GM11168 (cell line): ENCODE measurements around the gene RELN.

Experiments used
- in situ Hi-C: fragments of 300-500 bp; cut with MboI; formaldehyde crosslinking; loops from one replicate; pipeline ENCODE4 v1.12.0; 2022; ENCODE audit warnings: low sequenced_read_pairs; ENCODE audit not compliant: unreplicated experiment

RELN gene

DNA sequence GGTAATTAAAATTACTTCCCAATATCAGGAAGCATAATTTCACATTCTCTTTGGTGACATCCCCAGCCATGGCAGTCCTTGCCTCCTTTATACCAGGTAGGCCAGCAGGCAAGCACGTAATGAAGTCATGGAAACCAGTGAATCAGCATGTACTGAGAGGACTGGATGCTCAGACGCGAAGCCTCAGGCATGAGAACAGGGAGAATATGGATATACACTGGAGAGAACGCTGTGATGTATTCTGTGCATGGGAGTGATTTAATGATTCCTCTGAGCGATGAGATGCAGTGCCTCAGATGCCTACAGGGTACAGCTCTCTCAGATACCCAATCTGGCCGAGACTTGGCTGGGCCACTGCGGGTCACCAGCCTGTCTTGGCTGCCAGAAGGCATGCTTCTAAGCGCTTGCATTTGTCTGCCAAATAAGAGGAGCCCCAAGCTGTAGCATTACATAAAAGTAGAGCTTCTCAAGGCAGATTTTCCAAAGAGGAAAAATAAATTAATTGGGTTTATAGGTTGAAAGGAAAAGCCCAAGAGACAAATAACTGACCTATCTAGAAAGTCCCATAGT, 238.1 kb downstream of the RELN start:
- in situ Hi-C loops: no loop called here

- in situ Hi-C loops: no loop called here
Measured at GRCh38 chr7:103748680-103749079, 240.8 kb downstream of the RELN start.

GRCh38 chr7:103735377-103735776, 254.1 kb downstream of the RELN start:
- in situ Hi-C loops: no loop called here

- in situ Hi-C loops: no loop called here
Measured at GRCh38 chr7:103731169-103731568, 258.3 kb downstream of the RELN start.

- in situ Hi-C loops: no loop called here
Measured at GRCh38 chr7:103729026-103729425, 260.4 kb downstream of the RELN start.

GRCh38 chr7:103727982-103728610, 261.4 kb downstream of the RELN start:
- in situ Hi-C loops: no loop called here

DNA sequence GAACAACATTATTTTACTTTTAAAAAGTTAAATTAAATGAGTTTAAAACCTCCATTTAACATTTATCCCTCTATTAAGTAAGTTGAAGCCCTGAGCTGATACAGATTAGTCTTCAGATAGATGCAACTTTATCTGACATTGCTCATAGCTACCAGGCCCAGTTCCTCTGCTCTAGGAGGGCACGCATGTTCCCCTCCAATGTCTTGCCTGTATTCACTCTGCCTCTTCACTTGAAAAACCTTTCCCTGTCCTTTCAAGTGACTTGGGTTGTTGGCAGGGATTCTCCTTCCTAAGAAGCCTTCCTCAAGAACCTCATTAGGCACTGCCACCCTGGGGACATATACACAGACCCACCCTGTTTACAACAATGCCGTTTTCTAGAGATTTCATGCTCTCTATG, 270.4 kb downstream of the RELN start:
- in situ Hi-C loops: no loop called here

DNA sequence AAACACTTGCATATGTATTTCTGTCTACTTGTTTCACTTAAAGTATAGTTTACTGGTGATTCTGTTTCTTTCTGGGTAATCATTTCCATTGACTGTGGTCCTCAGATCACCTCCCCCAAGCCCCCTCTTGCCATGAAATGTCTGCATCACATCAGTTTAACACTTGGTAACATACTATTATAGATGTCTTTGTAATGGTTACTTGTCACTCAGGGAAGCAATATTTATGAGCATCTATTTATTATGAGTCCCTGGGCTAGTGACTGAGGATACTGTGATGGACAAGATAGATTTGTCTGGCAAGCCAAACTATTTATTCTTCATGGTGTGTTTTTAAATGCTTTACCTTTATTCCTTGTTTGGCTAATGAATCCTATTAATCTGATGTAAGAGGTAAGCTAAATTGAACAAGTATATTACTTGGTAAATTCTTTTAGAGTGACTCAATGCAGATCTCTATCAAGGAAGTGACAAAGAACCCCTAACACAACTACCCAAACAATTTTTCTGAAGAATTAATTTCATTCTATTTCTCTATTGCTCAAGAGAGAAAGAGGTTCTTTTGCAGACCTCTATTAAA, 270.9 kb downstream of the RELN start:
- in situ Hi-C loops: no loop called here

DNA sequence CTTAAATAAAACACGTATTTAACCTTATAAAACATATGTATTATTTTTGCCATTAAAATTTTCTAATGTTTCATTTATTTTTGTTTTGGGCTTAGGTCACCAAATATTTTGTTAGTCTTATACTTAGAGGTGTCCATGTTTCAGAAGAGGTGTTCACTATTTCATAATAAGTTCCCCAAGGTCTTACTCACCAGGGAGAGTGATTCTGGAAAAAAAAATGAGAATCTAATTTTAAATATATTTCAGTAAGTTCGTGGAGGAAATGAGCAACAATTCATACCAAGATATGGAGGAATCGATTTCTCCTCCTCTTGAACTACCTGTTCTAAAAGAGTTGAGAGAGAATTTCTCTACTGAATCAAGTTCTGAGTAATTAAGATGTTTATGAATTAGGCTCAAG, 271.9 kb downstream of the RELN start:
- in situ Hi-C loops: no loop called here

DNA sequence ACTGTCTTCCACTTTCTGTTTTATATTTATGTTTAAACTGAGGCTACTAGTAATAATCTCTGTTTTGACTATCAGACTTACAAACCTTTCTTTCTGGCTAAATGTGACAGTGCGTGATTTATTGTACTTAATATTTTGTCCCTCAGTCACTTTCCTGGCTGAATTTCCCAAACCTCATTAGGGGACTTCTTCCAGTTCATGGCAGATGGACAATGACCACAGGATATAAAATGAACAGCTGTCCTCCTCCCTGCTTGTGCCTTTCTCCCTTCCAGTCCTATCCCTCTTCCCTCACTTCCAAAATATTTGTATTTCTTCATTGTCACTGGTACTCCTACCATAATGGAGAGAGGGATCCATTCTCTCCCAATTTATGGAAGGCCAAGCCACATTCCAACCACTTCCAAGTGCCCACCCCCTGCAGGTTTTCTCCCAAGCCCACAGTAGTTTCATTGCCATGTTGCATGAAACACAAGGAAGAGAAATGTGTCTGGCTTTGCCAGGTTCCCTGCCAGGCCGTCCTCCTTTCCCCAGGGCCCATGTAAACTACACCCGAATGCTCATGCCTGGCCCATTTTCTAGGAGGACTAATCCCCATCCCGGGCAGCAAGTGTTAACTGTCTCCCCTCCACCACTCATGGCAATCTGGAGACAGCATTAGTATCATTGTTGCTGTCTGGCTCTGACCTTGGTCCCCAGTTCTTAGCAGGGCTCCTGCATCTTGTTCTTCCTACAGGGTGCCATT, 273.9 kb downstream of the RELN start:
- in situ Hi-C loops: no loop called here

DNA sequence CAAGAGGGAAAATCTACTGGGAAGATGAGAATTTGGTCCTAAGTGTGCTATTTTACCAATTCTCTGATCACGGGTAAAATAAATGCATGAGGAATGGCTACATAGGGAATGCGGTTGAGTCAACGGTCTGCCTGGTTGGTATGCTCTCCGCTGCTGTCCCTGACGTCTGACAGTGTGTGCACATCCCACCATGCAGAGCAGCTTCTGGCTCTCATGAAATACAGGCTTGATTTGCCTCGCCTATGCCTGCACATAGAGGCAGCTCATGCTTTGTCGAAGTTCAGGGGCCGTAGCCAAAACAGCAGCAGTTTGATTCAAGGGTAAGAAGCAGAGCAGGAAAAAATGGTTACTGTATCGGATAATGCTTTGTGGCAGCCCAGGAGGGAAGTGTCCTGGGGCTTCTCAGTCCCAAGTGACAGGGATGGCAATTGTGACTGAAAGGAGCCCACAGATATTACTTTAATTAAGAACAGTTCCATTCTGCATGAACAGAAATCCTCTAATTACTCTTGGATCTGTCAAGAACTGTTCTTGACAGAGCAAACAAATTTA, 275.0 kb downstream of the RELN start:
- in situ Hi-C loops: no loop called here

DNA sequence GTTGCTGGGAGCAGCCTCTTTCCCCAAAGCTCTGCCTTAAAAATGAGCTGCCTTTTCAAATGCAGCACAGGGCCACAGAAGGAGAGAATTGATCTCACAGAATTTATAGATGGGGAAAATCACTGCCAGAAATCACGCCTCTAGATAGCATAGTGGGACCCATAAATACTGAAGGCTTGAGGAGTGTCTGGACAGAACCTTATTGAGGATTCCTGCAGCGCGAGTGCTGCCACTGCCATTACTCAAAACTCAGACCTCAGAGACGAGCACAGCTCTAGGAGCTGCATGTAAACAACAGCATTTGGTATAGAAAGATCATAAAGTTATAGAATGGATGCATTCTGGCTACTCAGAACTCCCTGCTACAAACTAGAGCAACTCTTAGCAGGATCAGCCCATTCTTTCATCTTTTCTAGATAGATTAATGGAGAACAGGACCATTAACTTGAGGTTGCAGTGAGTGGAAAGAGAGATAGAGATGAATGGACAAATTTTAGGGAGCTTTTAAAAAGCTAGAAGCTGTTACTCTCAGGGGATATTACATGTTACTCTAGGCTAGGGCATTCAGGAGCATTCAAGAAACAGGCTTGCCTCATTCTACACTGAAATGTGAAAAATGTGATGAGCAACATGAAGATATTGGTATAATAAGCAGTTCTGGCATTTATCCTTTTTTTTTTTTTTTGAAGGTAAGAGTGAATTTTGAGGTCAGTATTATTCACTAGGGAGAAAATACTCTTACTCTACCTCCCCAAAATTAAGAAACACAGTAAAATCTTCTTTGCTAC, 276.3 kb downstream of the RELN start:
- in situ Hi-C loops: no loop called here

GRCh38 chr7:103711413-103711812, 278.0 kb downstream of the RELN start:
- in situ Hi-C loops: no loop called here

- in situ Hi-C loops: no loop called here
Measured at GRCh38 chr7:103710247-103710646, 279.2 kb downstream of the RELN start.

GRCh38 chr7:103706805-103707204, 282.7 kb downstream of the RELN start:
- in situ Hi-C loops: no loop called here

DNA sequence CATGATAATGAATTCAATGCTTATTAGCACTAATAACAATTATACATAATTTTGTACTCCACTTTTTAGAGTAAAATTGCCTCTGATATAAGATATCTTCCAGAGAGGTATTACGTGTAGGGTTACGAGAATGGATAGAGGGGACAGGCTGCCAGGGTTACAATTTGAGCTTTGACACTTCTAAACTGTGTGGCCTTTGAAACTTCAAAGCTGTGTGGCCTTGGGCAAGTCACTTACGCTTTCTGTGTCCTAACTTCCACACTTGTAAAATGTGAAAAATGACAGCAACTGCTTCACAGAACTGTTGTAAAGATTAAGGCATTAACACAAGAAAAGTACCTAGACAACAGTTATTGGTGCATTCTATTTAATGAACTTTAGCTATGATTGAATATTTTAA, 283.9 kb downstream of the RELN start:
- in situ Hi-C loops: no loop called here

- in situ Hi-C loops: no loop called here
Measured at GRCh38 chr7:103704701-103705100, 284.8 kb downstream of the RELN start.

GRCh38 chr7:103702982-103703381, 286.5 kb downstream of the RELN start:
- in situ Hi-C loops: no loop called here

GRCh38 chr7:103702454-103702853, 287.0 kb downstream of the RELN start:
- in situ Hi-C loops: no loop called here

- in situ Hi-C loops: no loop called here
Measured at GRCh38 chr7:103699032-103699431, 290.4 kb downstream of the RELN start.
